Measurements from ENCODE around the gene NALCN. TPM values are rescaled to one million over a fixed set of nuclear protein-coding genes. Genes with fewer than 3 reads are reported as not detected.

NALCN gene
- total RNA-seq, 1 experiment from 2014 or later: 0.52 TPM

GRCh38 chr13:101016475-101016874 is 399.8 kb downstream of the NALCN start:
- Histone ChIP-seq H3K4me1 (ENCODE audit: insufficient read depth, low read length, poor library complexity, severe bottlenecking) (no peaks in the 10 kb centered on the region), H3K27me3 (replicated peaks; ENCODE audit: insufficient read depth, low read depth, low read length, poor library complexity) (peaks cover 15% of the 10 kb centered on the region), H3K36me3 (ENCODE audit: insufficient read depth, low read length, poor library complexity, severe bottlenecking) (no peaks in the 10 kb centered on the region), H3K27ac (ENCODE audit: low read depth, low read length, poor library complexity, severe bottlenecking) (no peak overlapping the region), H3K9me3 (ENCODE audit: low read depth, low read length, poor library complexity, severe bottlenecking) (no peaks in the 10 kb centered on the region), H3K4me3 (ENCODE audit: low read depth, low read length, poor library complexity, severe bottlenecking) (no peak overlapping the region)
- ChIA-PET CTCF (no interaction called here), POLR2A (ENCODE audit: low non-redundant PET) (no interaction called here)
- no peak for TF ChIP-seq EZH2 (IDR thresholded peaks at IDR 0.05; ENCODE audit: borderline replicate concordance, low read depth, low read length, poor library complexity, severe bottlenecking)
- TF ChIP-seq CTCF (conservative IDR thresholded peaks at IDR 0.05; ENCODE audit: low read depth, low read length): no peak
- intact Hi-C loops (cut with micrococcal nuclease; ENCODE audit: unreplicated experiment): no loop called here
- no TSS peak for BruUV-seq (replicated peaks)
- DNase-seq (ENCODE audit: low spot score): no peak

- DNase-seq (ENCODE audit: low spot score): no peak
- no TSS peak for BruUV-seq (replicated peaks)
- ChIA-PET CTCF (no interaction called here), POLR2A (ENCODE audit: low non-redundant PET) (no interaction called here)
- intact Hi-C loops (cut with micrococcal nuclease; ENCODE audit: unreplicated experiment): no loop called here
- H3K4me1 ChIP-seq (ENCODE audit: insufficient read depth, low read length, poor library complexity, severe bottlenecking): no peaks in the 10 kb centered on the region
- H3K27ac ChIP-seq (ENCODE audit: low read depth, low read length, poor library complexity, severe bottlenecking): no peak overlapping the region
- H3K9me3 ChIP-seq (ENCODE audit: low read depth, low read length, poor library complexity, severe bottlenecking): no peaks in the 10 kb centered on the region
- TF ChIP-seq EZH2 (IDR thresholded peaks at IDR 0.05; ENCODE audit: borderline replicate concordance, low read depth, low read length, poor library complexity, severe bottlenecking) (no peak), CTCF (conservative IDR thresholded peaks at IDR 0.05; ENCODE audit: low read depth, low read length) (no peak)
- H3K36me3 ChIP-seq (ENCODE audit: insufficient read depth, low read length, poor library complexity, severe bottlenecking): no peaks in the 10 kb centered on the region
- H3K4me3 ChIP-seq (ENCODE audit: low read depth, low read length, poor library complexity, severe bottlenecking): no peak overlapping the region
- peaks cover 15% of the 10 kb centered on the region for H3K27me3 ChIP-seq (replicated peaks; ENCODE audit: insufficient read depth, low read depth, low read length, poor library complexity)
Measured at GRCh38 chr13:101013245-101013644, 403.1 kb downstream of the NALCN start.

GRCh38 chr13:101010100-101010499 is 406.2 kb downstream of the NALCN start:
- Histone ChIP-seq H3K27ac (ENCODE audit: low read depth, low read length, poor library complexity, severe bottlenecking) (no peak overlapping the region), H3K9me3 (ENCODE audit: low read depth, low read length, poor library complexity, severe bottlenecking) (no peaks in the 10 kb centered on the region), H3K27me3 (replicated peaks; ENCODE audit: insufficient read depth, low read depth, low read length, poor library complexity) (no peaks in the 10 kb centered on the region), H3K4me1 (ENCODE audit: insufficient read depth, low read length, poor library complexity, severe bottlenecking) (no peaks in the 10 kb centered on the region), H3K4me3 (ENCODE audit: low read depth, low read length, poor library complexity, severe bottlenecking) (no peak overlapping the region), H3K36me3 (ENCODE audit: insufficient read depth, low read length, poor library complexity, severe bottlenecking) (no peaks in the 10 kb centered on the region)
- no peak for DNase-seq (ENCODE audit: low spot score)
- no TSS peak for BruUV-seq (replicated peaks)
- intact Hi-C loops (cut with micrococcal nuclease; ENCODE audit: unreplicated experiment): no loop called here
- ChIA-PET CTCF (no interaction called here), POLR2A (ENCODE audit: low non-redundant PET) (no interaction called here)
- TF ChIP-seq CTCF (conservative IDR thresholded peaks at IDR 0.05; ENCODE audit: low read depth, low read length) (no peak), EZH2 (IDR thresholded peaks at IDR 0.05; ENCODE audit: borderline replicate concordance, low read depth, low read length, poor library complexity, severe bottlenecking) (no peak)
